ENCODE measurements around the gene KLHL21. TPM values are rescaled to one million over a fixed set of nuclear protein-coding genes. Genes with fewer than 3 reads are reported as not detected.
A peak's percentile ranks its signal among the peaks of the same experiment; 100 is the strongest.

KLHL21 gene
- total RNA-seq, 2 experiments from 2014 or later: 18.1 to 19.4 TPM

DNA sequence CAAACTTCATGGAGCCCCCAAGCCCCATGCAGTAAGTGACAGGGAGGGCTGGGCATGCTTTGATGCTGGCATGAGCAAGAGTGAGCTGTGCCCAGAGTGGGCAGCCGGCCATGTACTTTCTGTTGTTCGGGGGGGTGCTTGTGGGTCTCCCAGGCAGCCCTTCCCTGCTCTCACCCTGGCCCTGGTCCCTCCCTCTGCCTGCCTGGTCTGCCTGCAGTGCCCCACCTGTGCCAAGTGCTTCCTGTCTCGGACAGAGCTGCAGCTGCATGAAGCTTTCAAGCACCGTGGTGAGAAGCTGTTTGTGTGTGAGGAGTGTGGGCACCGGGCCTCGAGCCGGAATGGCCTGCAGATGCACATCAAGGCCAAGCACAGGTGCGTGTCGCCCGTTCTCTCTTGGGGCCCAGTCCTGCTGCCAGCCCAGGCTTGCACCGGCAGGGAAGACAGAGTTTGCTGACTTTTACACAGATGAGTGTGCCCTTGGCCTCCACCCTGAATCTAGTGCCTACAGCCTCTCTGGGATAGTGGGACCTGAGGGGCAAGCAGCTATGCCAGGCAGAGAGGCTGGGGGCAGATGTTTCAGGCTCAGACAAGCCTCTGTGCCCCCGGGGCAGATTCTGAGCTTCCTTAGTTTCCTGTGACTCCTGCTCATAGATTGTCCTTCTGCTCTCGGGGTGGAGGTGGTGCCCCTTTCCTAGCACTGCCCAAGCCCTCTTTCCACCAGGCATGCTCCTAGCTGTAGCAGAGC lies 15.2 kb downstream of the KLHL21 start:
- peak overlapping the region; percentile 33 for H3K27ac Mint-ChIP-seq
- no peaks in the 10 kb centered on the region for H3K9me3 Mint-ChIP-seq
- H3K27me3 Mint-ChIP-seq: no peaks in the 10 kb centered on the region
- POLR2A ChIA-PET: interaction anchor here (0.6 kb wide), 2 partner anchors 29 to 66 kb away, joined by 3 read pairs; no protein-coding TSS in a partner anchor
- H3K4me1 Mint-ChIP-seq (ENCODE audit: low read depth): peaks cover 20% of the 10 kb centered on the region
- CTCF ChIA-PET: no interaction called here
- H3K4me3 Mint-ChIP-seq: no peak overlapping the region
- H3K36me3 Mint-ChIP-seq: peaks cover 9% of the 10 kb centered on the region
- intact Hi-C loops (cut with micrococcal nuclease): no loop called here
- DNase-seq: no peak

DNA sequence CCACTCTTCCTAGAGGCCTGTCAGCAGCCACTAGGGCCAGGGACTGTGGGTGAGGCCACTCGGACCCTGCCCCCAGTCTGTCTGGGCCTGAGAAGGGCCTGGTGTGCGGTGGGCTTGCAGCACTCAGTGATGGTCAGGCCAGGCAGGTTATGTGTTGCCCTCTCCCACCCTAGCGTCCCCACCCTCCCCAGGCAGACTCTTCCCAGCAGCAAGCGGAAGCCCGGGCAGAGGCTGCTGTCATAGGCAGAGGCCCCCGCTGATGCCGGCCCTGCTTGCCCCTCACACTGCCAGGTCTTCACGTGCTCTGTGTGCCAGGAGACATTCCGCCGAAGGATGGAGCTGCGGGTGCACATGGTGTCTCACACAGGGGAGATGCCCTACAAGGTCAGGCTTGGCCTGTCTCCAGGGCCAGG lies 16.3 kb downstream of the KLHL21 start:
- H3K36me3 Mint-ChIP-seq: peaks cover 9% of the 10 kb centered on the region
- DNase-seq: no peak
- intact Hi-C loops (cut with micrococcal nuclease): no loop called here
- H3K27me3 Mint-ChIP-seq: no peaks in the 10 kb centered on the region
- CTCF ChIA-PET: no interaction called here
- no peak overlapping the region for H3K27ac Mint-ChIP-seq
- H3K4me3 Mint-ChIP-seq: no peak overlapping the region
- no peaks in the 10 kb centered on the region for H3K9me3 Mint-ChIP-seq
- POLR2A ChIA-PET: no interaction called here
- peaks cover 25% of the 10 kb centered on the region for H3K4me1 Mint-ChIP-seq (ENCODE audit: low read depth)

DNA sequence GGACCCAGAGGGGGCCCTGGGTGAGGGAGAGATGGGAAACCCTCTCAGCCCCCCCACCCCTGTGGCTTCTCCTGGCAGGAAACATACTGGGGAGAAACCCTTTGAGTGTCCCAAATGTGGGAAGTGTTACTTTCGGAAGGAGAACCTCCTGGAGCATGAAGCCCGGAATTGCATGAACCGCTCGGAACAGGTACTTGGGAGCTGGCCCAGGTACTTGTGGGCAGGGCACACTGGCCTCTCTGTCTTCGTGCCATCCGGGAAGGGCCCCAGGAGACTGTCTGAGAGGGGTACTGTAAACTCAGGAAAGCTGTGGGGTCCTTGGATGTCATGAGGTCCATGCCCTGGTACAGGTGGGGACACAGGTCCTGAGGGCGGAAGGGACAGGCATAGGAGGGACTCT lies 16.8 kb downstream of the KLHL21 start:
- H3K9me3 Mint-ChIP-seq: no peaks in the 10 kb centered on the region
- peaks cover 30% of the 10 kb centered on the region for H3K4me1 Mint-ChIP-seq (ENCODE audit: low read depth)
- H3K27ac Mint-ChIP-seq: no peak overlapping the region
- peaks cover 9% of the 10 kb centered on the region for H3K36me3 Mint-ChIP-seq
- ChIA-PET POLR2A (no interaction called here), CTCF (no interaction called here)
- H3K4me3 Mint-ChIP-seq: no peak overlapping the region
- no peaks in the 10 kb centered on the region for H3K27me3 Mint-ChIP-seq
- intact Hi-C loops (cut with micrococcal nuclease): no loop called here
- DNase-seq: no peak

DNA sequence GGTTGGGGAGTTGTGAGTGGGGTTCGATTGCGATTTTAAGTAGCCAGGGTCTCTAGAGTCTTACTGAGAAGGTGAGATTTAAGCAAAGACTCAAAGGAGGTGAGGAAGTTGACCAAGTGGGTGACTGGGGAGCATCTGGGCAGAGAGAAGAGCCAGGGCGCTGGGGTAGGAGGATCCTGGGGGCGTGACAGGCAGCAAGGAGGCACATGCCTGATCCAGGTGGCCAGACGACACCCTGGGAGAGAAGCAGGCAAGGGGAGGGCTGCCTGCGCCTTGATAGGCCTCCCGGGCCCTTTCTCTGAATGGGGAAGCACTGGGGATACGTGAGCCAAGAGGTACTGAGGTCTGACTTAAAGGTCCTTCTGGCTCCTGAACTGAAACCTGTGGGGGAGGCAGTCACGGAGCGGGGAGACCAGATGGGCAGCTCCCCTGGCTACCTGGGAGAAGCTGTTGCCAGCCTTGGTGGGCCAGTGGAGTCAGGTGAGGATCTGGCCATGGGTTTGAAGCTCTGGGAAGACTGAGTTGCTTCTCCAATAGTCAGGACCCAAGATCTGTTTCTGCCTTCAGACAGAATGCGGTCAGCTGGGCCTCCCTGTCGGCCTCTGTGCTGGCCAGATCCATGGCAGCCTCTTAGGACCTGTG lies 17.5 kb downstream of the KLHL21 start:
- Mint-ChIP-seq H3K36me3 (peaks cover 6% of the 10 kb centered on the region), H3K4me1 (ENCODE audit: low read depth) (peaks cover 35% of the 10 kb centered on the region), H3K4me3 (no peak overlapping the region), H3K27ac (no peak overlapping the region), H3K9me3 (no peaks in the 10 kb centered on the region), H3K27me3 (no peaks in the 10 kb centered on the region)
- DNase-seq: no peak
- CTCF ChIA-PET: no interaction called here
- intact Hi-C loops (cut with micrococcal nuclease): no loop called here
- POLR2A ChIA-PET: no interaction called here

DNA sequence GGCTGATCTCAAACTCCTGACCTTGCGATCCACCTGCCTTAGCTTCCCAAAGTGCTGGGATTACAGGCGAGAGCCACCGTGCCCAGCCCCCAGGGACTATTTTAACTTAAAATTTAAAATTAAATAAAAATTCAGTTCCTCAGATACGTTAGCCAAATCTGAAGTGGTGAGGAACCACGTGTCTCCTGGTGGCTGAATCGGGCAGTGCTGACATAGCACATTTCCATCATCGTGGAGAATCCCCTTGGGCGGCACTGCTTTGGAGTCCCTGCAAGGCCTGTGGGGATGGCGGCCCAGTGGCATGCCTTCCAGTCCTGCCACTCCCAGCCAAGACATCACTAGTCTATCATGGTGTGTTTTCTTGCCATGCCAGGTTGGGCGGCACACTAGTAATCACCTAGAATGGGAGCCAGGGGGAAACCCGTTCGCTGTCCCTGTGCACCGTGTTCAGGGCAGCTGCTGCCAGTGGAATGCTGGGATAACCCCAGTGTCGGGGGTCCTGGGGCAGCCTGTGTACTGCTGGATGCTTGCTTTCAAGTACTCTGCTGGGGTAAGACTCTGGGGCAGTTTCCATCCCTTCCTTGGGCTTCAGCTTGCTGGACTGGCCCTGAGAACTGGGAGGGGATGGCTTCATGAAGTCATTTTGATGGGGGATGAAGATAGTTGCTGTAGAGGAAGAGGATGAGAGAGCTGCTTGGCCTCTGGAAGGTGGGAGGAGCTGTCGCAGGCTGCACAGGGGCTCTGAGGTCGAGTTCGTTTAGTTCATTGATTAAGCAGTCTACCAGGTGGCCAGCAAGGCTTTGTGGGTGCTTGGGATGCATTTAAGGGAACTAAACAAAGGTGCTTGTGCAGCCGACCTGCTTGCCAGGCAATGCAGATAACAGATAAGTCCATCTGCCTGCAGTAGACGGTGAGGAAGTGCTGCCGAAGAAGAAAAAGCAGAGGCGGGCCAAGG lies 18.3 kb downstream of the KLHL21 start:
- Mint-ChIP-seq H3K4me3 (no peak overlapping the region), H3K36me3 (peaks cover 6% of the 10 kb centered on the region), H3K4me1 (ENCODE audit: low read depth) (peaks cover 38% of the 10 kb centered on the region), H3K27me3 (no peaks in the 10 kb centered on the region), H3K27ac (no peak overlapping the region), H3K9me3 (no peaks in the 10 kb centered on the region)
- ChIA-PET CTCF (no interaction called here), POLR2A (no interaction called here)
- DNase-seq: no peak
- intact Hi-C loops (cut with micrococcal nuclease): no loop called here

DNA sequence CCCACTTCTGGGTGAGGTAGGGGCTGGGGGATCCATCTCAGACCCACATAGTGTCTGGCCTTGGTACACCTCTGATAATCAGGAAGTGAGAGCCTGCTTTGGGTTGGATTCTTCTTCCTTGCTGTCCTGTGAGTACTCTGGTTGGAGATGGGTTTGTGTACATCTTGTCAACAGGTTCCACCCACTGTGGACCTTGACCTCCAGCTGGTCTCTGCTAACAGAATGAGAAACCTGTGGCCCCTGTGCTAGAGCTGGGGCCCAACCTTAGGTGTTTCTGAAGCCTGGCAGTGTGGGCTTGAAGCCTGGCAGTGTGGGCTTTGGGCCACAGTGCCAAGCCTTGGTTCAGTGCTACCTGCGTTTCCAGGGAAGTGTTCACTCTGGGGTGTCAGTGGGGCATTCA lies 20.3 kb downstream of the KLHL21 start:
- peaks cover 3% of the 10 kb centered on the region for H3K36me3 Mint-ChIP-seq
- POLR2A ChIA-PET: no interaction called here
- no peaks in the 10 kb centered on the region for H3K27me3 Mint-ChIP-seq
- intact Hi-C loops (cut with micrococcal nuclease): no loop called here
- H3K9me3 Mint-ChIP-seq: no peaks in the 10 kb centered on the region
- no peak for DNase-seq
- peak overlapping the region; percentile 65 for H3K27ac Mint-ChIP-seq
- H3K4me3 Mint-ChIP-seq: no peak overlapping the region
- H3K4me1 Mint-ChIP-seq (ENCODE audit: low read depth): peaks cover 45% of the 10 kb centered on the region
- CTCF ChIA-PET: interaction anchor here (1.2 to 3.2 kb wide), 4 partner anchors 16 to 92 kb away, joined by 3 to 26 read pairs (median 3); partner anchors contain the start of genes NOL9, PLEKHG5 and TAS1R1

DNA sequence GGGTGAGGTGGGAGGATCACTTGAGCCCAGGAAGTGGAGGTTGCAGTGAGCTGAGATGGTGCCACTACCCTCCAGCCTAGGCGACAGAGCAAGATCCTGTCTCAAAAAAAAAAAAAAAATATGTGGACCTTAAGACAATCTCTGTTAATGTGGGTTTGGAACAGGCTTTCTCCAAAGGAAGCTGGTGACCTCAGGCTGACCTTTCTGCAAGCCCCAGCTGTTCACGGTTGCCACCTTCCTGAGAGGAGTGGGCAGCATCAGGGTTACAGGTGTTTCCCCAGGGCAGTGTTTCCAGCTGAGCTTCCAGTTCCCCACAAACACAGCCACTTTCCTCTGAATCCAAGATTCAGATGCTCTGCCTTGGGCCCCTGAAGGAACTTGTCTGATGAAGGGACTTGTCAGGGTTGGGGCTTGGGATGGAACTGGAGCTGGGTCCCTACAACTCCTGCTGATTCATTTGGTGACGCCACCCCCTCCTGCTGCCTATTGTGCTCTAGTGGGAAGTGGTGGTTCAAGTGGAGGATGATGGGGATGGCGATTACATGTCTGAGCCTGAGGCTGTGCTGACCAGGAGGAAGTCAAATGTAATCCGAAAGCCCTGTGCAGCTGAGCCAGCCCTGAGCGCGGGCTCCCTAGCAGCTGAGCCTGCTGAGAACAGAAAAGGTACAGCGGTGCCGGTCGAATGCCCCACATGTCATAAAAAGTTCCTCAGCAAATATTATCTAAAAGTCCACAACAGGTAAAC lies 20.9 kb downstream of the KLHL21 start:
- peaks cover 43% of the 10 kb centered on the region for H3K4me1 Mint-ChIP-seq (ENCODE audit: low read depth)
- intact Hi-C loops (cut with micrococcal nuclease): no loop called here
- H3K27ac Mint-ChIP-seq: peak overlapping the region; percentile 60
- peaks cover 2% of the 10 kb centered on the region for H3K36me3 Mint-ChIP-seq
- H3K9me3 Mint-ChIP-seq: no peaks in the 10 kb centered on the region
- no peaks in the 10 kb centered on the region for H3K27me3 Mint-ChIP-seq
- no peak for DNase-seq
- ChIA-PET CTCF (interaction anchor here (0.7 to 3.2 kb wide), 5 partner anchors 17 to 92 kb away, joined by 3 to 26 read pairs (median 3); partner anchors contain the start of genes NOL9, PLEKHG5 and TAS1R1), POLR2A (interaction anchor here (1.0 to 1.5 kb wide), 3 partner anchors 18 to 23 kb away, joined by 3 to 5 read pairs (median 3); no protein-coding TSS in a partner anchor)
- peak overlapping the region; percentile 31 for H3K4me3 Mint-ChIP-seq

DNA sequence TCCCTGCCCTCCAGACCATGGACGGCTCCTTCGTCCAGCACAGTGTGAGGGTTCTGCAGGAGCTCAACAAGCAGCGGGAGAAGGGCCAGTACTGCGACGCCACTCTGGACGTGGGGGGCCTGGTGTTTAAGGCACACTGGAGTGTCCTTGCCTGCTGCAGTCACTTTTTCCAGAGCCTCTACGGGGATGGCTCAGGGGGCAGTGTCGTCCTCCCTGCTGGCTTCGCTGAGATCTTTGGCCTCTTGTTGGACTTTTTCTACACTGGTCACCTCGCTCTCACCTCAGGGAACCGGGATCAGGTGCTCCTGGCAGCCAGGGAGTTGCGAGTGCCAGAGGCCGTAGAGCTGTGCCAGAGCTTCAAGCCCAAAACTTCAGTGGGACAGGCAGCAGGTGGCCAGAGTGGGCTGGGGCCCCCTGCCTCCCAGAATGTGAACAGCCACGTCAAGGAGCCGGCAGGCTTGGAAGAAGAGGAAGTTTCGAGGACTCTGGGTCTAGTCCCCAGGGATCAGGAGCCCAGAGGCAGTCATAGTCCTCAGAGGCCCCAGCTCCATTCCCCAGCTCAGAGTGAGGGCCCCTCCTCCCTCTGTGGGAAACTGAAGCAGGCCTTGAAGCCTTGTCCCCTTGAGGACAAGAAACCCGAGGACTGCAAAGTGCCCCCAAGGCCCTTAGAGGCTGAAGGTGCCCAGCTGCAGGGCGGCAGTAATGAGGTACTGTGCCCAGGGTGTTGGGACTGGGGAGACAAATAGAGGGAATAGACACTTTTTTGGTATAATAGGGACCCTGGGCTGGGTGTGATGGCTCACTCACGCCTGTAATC lies 21.9 kb downstream of the KLHL21 start:
- H3K27me3 Mint-ChIP-seq: no peaks in the 10 kb centered on the region
- peak; percentile 35 for DNase-seq
- H3K9me3 Mint-ChIP-seq: no peaks in the 10 kb centered on the region
- peaks cover 41% of the 10 kb centered on the region for H3K4me1 Mint-ChIP-seq (ENCODE audit: low read depth)
- CTCF ChIA-PET: interaction anchor here (0.7 to 3.2 kb wide), 7 partner anchors 18 to 121 kb away, joined by 3 to 26 read pairs (median 3); partner anchors contain the start of genes DNAJC11, NOL9 and TAS1R1
- H3K27ac Mint-ChIP-seq: peak overlapping the region; percentile 87
- POLR2A ChIA-PET: interaction anchor here (0.6 to 1.5 kb wide), 6 partner anchors 19 to 376 kb away, joined by 3 to 9 read pairs (median 3); no protein-coding TSS in a partner anchor
- H3K4me3 Mint-ChIP-seq: peak overlapping the region; percentile 94
- peaks cover 2% of the 10 kb centered on the region for H3K36me3 Mint-ChIP-seq
- intact Hi-C loops (cut with micrococcal nuclease): no loop called here

DNA sequence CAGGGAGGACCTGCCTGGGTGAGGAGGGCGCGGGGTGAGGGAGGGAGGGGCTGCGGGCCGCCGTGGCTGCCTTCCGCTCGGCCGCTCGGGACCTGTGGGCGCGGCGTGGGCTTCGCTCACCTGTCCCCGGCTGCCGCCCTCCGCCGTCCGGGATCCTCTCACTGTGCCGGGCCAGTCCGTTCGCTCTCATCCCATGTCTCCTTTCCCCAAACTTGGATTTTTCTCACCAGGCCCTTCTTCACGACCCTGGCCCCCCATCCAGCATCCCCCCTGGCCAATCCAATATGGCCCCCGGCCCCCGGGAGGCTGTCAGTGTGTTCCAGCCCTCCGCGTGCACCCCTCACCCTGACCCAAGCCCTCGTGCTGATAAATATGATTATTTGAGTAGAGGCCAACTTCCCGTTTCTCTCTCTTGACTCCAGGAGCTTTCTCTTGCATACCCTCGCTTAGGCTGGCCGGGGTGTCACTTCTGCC lies 22.5 kb downstream of the KLHL21 start:
- intact Hi-C loops (cut with micrococcal nuclease): no loop called here
- Mint-ChIP-seq H3K9me3 (no peaks in the 10 kb centered on the region), H3K27ac (peak overlapping the region; percentile 87), H3K27me3 (no peaks in the 10 kb centered on the region), H3K4me1 (ENCODE audit: low read depth) (peaks cover 41% of the 10 kb centered on the region), H3K36me3 (peaks cover 2% of the 10 kb centered on the region), H3K4me3 (peak overlapping the region; percentile 94)
- no peak for DNase-seq
- POLR2A ChIA-PET: interaction anchor here (0.6 to 1.4 kb wide), 3 partner anchors 20 to 377 kb away, joined by 3 to 9 read pairs (median 6); no protein-coding TSS in a partner anchor
- CTCF ChIA-PET: interaction anchor here (1.0 to 3.2 kb wide), 4 partner anchors 26 to 121 kb away, joined by 3 to 26 read pairs (median 6); partner anchors contain the start of genes DNAJC11, NOL9 and TAS1R1

DNA sequence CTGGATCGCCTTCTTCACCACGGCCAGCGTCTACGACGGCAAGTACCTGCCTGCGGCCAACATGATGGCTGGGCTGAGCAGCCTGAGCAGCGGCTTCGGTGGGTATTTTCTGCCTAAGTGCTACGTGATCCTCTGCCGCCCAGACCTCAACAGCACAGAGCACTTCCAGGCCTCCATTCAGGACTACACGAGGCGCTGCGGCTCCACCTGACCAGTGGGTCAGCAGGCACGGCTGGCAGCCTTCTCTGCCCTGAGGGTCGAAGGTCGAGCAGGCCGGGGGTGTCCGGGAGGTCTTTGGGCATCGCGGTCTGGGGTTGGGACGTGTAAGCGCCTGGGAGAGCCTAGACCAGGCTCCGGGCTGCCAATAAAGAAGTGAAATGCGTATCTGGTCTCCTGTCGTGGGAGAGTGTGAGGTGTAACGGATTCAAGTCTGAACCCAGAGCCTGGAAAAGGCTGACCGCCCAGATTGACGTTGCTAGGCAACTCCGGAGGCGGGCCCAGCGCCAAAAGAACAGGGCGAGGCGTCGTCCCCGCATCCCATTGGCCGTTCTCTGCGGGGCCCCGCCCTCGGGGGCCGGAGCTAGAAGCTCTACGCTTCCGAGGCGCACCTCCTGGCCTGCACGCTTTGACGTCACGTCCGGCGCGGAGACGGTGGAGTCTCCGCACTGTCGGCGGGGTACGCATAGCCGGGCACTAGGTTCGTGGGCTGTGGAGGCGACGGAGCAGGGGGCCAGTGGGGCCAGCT lies 23.1 kb downstream of the KLHL21 start, which contains the start of gene ZBTB48:
Gene ZBTB48 (plus strand): TSS at position 621 of the 745 bp plus-strand sequence. CDS start 616 bp downstream, outside the sequence.
- Mint-ChIP-seq H3K4me1 (ENCODE audit: low read depth) (peaks cover 35% of the 10 kb centered on the region), H3K36me3 (peaks cover under 1% of the 10 kb centered on the region), H3K9me3 (no peaks in the 10 kb centered on the region), H3K4me3 (peak within 1 kb of the TSS; percentile 94), H3K27me3 (no peaks in the 10 kb centered on the region), H3K27ac (peak within 1 kb of the TSS; percentile 87)
- peak; percentile 98 for DNase-seq
- POLR2A ChIA-PET: interaction anchor here (0.6 to 1.4 kb wide), 4 partner anchors 20 to 120 kb away, joined by 3 to 9 read pairs (median 4); partner anchors contain the start of gene TAS1R1
- intact Hi-C loops (cut with micrococcal nuclease): loop anchor here (1.0 to 2.0 kb wide), 3 partner anchors 22 to 34 kb away; partner anchors contain the start of genes NOL9, PHF13 and TAS1R1
- CTCF ChIA-PET: interaction anchor here (0.6 to 3.2 kb wide), 5 partner anchors 21 to 1341 kb away, joined by 3 to 26 read pairs (median 4); partner anchors contain the start of genes DNAJC11, NOL9 and TAS1R1

Data from activated CD4-positive, alpha-beta memory T cell treated with anti-CD3 and anti-CD28 coated beads for 36 hours (primary cell).